Spleen (tissue), 11 donors: ENCODE measurements around the gene CHMP5. TPM values are rescaled to one million over a fixed set of nuclear protein-coding genes. Genes with fewer than 3 reads are reported as not detected.

Experiments
- DNase-seq: peaks from one replicate; pipeline ENCODE4 v3.0.0-alpha.2; 2020
- H3K27ac ChIP-seq, 8 donors: fragments of 200-600 bp; sonication (generic) in 7 of 8; 1 replicate in 4 of 8; 2 replicates in 4 of 8; pipeline versions ENCODE4 v1.5.0 to v1.8.0; 2016 to 2021; ENCODE audit warnings: inconsistent platforms in 4 of 8, mild to moderate bottlenecking in 4 of 8, moderate library complexity in 1 of 8
- H3K27me3 ChIP-seq, 7 donors: fragments of 200-600 bp; sonication (generic) in 6 of 7; replicated peaks in 1 of 7; 1 replicate in 4 of 7; 2 replicates in 3 of 7; pipeline versions ENCODE4 v1.5.0 to v1.8.0; 2016 to 2021; ENCODE audit warnings: inconsistent platforms in 3 of 7, mild to moderate bottlenecking in 1 of 7
- H3K36me3 ChIP-seq, 6 donors: fragments of 200-600 bp; sonication (generic) in 5 of 6; 1 replicate in 4 of 6; 2 replicates in 2 of 6; pipeline versions ENCODE4 v1.5.0 to v1.8.0; 2016 to 2021; ENCODE audit warnings: inconsistent platforms in 2 of 6
- H3K4me1 ChIP-seq, 6 donors: fragments of 200-600 bp; sonication (generic) in 5 of 6; 1 replicate in 3 of 6; 2 replicates in 3 of 6; pipeline versions ENCODE4 v1.5.0 to v1.8.0; 2016 to 2021; ENCODE audit warnings: inconsistent platforms in 3 of 6
- H3K4me3 ChIP-seq, 8 donors: fragments of 200-600 bp; sonication (generic) in 7 of 8; 1 replicate in 4 of 8; 2 replicates in 4 of 8; pipeline versions ENCODE4 v1.5.0 to v1.8.0; 2016 to 2021; ENCODE audit warnings: inconsistent platforms in 4 of 8, mild to moderate bottlenecking in 4 of 8, moderate library complexity in 2 of 8
- H3K9me3 ChIP-seq, 8 donors: fragments of 200-600 bp; sonication (generic) in 7 of 8; 1 replicate in 4 of 8; 2 replicates in 4 of 8; pipeline versions ENCODE4 v1.5.0 to v1.8.0; 2016 to 2021; ENCODE audit warnings: inconsistent platforms in 4 of 8
- POLR2A ChIP-seq, 3 donors: fragments of 450-650 bp; IDR thresholded peaks; one replicate each; pipeline ENCODE4 v1.5.1; 2017; ENCODE audit warnings: antibody characterized with exemption in 3 of 3, mild to moderate bottlenecking in 1 of 3
- POLR2AphosphoS5 ChIP-seq, 3 donors: sonication (generic); formaldehyde crosslinking; IDR thresholded peaks; one replicate each; pipeline ENCODE4 v1.5.1; 2017; ENCODE audit warnings: antibody characterized with exemption in 3 of 3
- WGBS, 5 donors: extraction: QIAGEN DNeasy Blood & Tissue Kit in 3 of 5; methylation state at CpG; one replicate each; pipeline versions ENCODE4 v1.1.5 to v1.1.7; 2013 to 2018; 5-methylcytosine and 5-hydroxymethylcytosine counted together
- intact Hi-C: fragments of 100-400 bp; cut with DNase I; formaldehyde crosslinking; loops from one replicate; pipeline ENCODE4 v1.15.0; 2023; ENCODE audit warnings: low total_unique reads
- polyA plus RNA-seq, 3 donors: library from polyadenylated mRNA; stranded (reverse); fragments of 200-250 nt; gene quantifications; one replicate each; pipeline ENCODE4 v1.2.1, GENCODE V29; 2013
- total RNA-seq, 7 donors: library from RNA; depleted of rRNA in 3 of 7; stranded (reverse); fragments of >200 nt in 3 of 7; fragmentation: NEBNext Ultra II Directional in 4 of 7; extraction: Animal tissue kit (Norgen Biotek cat#: 25700) in 4 of 7; gene quantifications; one replicate each; pipeline versions ENCODE4 v1.1.0 to v1.2.1, GENCODE V29; 2016 to 2021
- TF ChIP-seq, protein P1 (sequence below), 11 experiments: fragments of 200-600 bp in 7 of 11; fragments of 450-650 bp in 4 of 11; sonication (generic) in 4 of 11; IDR thresholded peaks in 8 of 11; conservative IDR thresholded peaks in 3 of 11; 1 replicate in 7 of 11; 2 replicates in 4 of 11; pipeline versions ENCODE4 v1.4.0 to v1.8.0; 2016 to 2021; ENCODE audit warnings: antibody characterized with exemption in 11 of 11, inconsistent platforms in 4 of 11, mild to moderate bottlenecking in 1 of 11
- donor health status: healthy with polysubstance abuse.
- donor health status: DM: no; HTN: no; CAD: no; lungs with moderate emphysema.
- donor health status: DM: no; HTN: no; CAD: no.
- donor health status: Bipolar disorder and iron deficiency.
- donor health status: healthy.
- donor health status: DM: no; HTN: no; CAD: no.
- donor health status: DM: yes; HTN: yes; CAD: no.

The CHMP5 gene
- total and polyA plus RNA-seq, 10 donors: 43.6 to 75.9 (median 54.8) TPM

DNA sequence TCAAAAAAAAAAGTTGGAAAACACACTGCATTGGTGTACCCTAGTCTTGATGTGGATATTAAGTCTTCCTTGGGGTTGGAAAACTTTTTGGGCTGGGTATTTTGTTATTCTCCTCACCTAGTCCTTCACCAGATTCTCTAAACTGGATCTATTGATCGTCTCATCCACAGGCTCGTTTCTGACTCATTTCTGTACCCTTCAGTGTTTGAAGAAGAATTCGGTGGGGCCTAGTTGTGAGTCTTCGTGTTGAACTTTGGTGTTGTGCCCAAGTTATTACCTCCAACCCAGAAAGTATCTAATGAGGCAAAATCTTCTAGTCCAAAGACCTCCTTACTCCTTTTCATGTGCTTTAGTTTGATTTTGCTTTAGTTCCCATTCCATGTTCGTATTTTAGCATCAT, 27.1 kb downstream of the CHMP5 start:
- H3K36me3 ChIP-seq: peaks cover 0 to 51% (median 19%) of the 10 kb centered on the region in 6 donors
- H3K4me1 ChIP-seq: peaks cover 31 to 88% (median 76%) of the 10 kb centered on the region in 6 donors
- intact Hi-C loops: no loop called here
- no peaks in the 10 kb centered on the region for H3K27me3 ChIP-seq
- no peak for DNase-seq
- peak overlapping the region in 2 of 8 donors; percentile 69 to 75 for H3K4me3 ChIP-seq
- no peaks in the 10 kb centered on the region for H3K9me3 ChIP-seq
- WGBS, 5 donors: 69 to 88% (median 80%) methylated on average over 5 of the region's 5 CpGs
- TF ChIP-seq, protein P1, sequence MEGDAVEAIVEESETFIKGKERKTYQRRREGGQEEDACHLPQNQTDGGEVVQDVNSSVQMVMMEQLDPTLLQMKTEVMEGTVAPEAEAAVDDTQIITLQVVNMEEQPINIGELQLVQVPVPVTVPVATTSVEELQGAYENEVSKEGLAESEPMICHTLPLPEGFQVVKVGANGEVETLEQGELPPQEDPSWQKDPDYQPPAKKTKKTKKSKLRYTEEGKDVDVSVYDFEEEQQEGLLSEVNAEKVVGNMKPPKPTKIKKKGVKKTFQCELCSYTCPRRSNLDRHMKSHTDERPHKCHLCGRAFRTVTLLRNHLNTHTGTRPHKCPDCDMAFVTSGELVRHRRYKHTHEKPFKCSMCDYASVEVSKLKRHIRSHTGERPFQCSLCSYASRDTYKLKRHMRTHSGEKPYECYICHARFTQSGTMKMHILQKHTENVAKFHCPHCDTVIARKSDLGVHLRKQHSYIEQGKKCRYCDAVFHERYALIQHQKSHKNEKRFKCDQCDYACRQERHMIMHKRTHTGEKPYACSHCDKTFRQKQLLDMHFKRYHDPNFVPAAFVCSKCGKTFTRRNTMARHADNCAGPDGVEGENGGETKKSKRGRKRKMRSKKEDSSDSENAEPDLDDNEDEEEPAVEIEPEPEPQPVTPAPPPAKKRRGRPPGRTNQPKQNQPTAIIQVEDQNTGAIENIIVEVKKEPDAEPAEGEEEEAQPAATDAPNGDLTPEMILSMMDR (IDR thresholded peaks at IDR 0.05 in 8 of 11, conservative IDR thresholded peaks at IDR 0.05 in 3 of 11): no peak
- TF ChIP-seq POLR2AphosphoS5 (IDR thresholded peaks at IDR 0.05): no peak
- no peak for TF ChIP-seq POLR2A (IDR thresholded peaks at IDR 0.05)
- H3K27ac ChIP-seq: peak overlapping the region in 3 of 8 donors; percentile 96 to 98 (median 98)

DNA sequence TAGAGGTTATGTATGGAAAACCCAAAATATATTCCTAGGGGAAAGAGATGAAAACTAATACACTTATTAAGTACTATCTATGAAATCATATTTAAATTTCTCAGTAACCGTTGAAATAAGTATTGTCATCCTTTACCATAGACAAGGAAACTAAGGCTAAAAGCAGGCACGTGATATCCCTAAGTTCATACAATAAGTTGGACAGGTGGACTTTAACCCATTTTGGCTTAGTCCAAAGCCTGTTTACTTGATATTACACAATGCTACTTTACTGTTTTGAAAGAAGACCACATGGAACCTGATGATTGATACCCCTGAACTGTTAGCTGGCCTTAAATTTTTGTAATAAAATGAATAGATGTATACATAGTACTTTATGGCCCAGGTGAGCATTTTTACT, 28.9 kb downstream of the CHMP5 start:
- H3K27me3 ChIP-seq: no peaks in the 10 kb centered on the region
- H3K27ac ChIP-seq: peak overlapping the region in 1 of 8 donors; percentile 98
- no peak overlapping the region for H3K4me3 ChIP-seq
- no peaks in the 10 kb centered on the region for H3K9me3 ChIP-seq
- 87 to 94% (median 90%) methylated on average over 2 of the region's 2 CpGs for WGBS, 5 donors
- intact Hi-C loops: no loop called here
- TF ChIP-seq POLR2A (IDR thresholded peaks at IDR 0.05) (no peak), POLR2AphosphoS5 (IDR thresholded peaks at IDR 0.05) (no peak)
- TF ChIP-seq, protein P1 (IDR thresholded peaks at IDR 0.05 in 8 of 11, conservative IDR thresholded peaks at IDR 0.05 in 3 of 11): no peak
- H3K4me1 ChIP-seq: peaks cover 46 to 92% (median 88%) of the 10 kb centered on the region in 6 donors
- H3K36me3 ChIP-seq: peaks cover 0 to 70% (median 31%) of the 10 kb centered on the region in 6 donors
- DNase-seq: no peak

DNA sequence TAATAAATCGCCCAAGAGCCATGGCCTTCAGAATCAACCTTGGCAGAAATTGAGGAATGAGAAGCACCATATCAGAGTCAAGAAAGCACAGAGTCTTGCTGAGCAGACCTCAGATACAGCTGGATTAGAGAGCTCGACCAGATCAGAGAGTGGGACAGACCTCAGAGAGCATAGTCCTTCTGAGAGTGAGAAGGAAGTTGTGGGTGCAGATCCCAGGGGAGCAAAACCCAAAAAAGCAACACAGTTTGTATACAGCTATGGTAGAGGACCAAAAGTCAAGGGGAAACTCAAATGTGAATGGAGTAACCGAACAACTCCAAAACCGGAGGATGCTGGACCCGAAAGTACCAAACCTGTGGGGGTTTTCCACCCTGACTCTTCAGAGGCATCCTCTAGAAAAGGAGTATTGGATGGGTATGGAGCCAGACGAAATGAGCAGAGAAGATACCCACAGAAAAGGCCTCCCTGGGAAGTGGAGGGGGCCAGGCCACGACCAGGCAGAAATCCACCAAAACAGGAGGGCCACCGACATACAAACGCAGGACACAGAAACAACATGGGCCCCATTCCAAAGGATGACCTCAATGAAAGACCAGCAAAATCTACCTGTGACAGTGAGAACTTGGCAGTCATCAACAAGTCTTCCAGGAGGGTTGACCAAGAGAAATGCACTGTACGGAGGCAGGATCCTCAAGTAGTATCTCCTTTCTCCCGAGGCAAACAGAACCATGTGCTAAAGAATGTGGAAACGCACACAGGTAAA, 30.0 kb downstream of the CHMP5 start:
- Histone ChIP-seq H3K27ac (peak overlapping the region in 4 of 8 donors; percentile 45 to 72 (median 59)), H3K4me1 (peaks cover 51 to 93% (median 89%) of the 10 kb centered on the region in 6 donors), H3K4me3 (peak overlapping the region in 1 of 8 donors; percentile 5), H3K9me3 (no peaks in the 10 kb centered on the region), H3K27me3 (no peaks in the 10 kb centered on the region), H3K36me3 (peaks cover 0 to 81% (median 38%) of the 10 kb centered on the region in 6 donors)
- TF ChIP-seq POLR2A (IDR thresholded peaks at IDR 0.05): no peak
- TF ChIP-seq, protein P1 (IDR thresholded peaks at IDR 0.05 in 8 of 11, conservative IDR thresholded peaks at IDR 0.05 in 3 of 11): no peak
- no peak for TF ChIP-seq POLR2AphosphoS5 (IDR thresholded peaks at IDR 0.05)
- intact Hi-C loops: no loop called here
- WGBS, 5 donors: 78 to 81% (median 80%) methylated on average over 12 of the region's 12 CpGs
- DNase-seq: no peak

DNA sequence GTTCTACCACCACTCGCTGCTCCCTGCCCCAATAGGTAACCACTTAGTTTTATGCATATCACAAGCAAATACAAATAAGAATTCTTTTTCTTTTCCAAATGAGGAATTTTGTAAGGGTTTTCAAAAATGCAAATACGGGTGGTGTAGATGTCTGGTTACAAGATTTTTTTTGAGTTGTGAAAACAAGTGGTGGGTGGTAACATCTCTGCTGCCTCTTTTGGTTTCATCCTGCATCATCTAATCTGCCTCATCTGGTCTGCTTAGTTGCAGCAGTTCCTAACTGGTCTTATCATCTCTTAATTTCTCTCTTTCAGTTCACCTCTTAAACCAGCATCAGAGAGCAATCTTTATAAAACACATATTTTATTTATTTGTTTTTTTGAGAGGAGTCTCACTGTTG, 30.7 kb downstream of the CHMP5 start:
- intact Hi-C loops: no loop called here
- peak overlapping the region in 1 of 8 donors; percentile 38 for H3K4me3 ChIP-seq
- H3K9me3 ChIP-seq: no peaks in the 10 kb centered on the region
- DNase-seq: no peak
- WGBS, 5 donors: 61 to 81% (median 70%) methylated on average over 2 of the region's 2 CpGs
- peaks cover 0 to 88% (median 43%) of the 10 kb centered on the region in 6 donors for H3K36me3 ChIP-seq
- H3K27me3 ChIP-seq: no peaks in the 10 kb centered on the region
- TF ChIP-seq, protein P1 (IDR thresholded peaks at IDR 0.05 in 8 of 11, conservative IDR thresholded peaks at IDR 0.05 in 3 of 11): no peak
- TF ChIP-seq POLR2AphosphoS5 (IDR thresholded peaks at IDR 0.05): no peak
- H3K27ac ChIP-seq: peak overlapping the region in 4 of 8 donors; percentile 59 to 79 (median 66)
- H3K4me1 ChIP-seq: peaks cover 53 to 100% (median 95%) of the 10 kb centered on the region in 6 donors
